Small intestine (tissue), 16 donors: ENCODE results near the gene WDR37. TPM values are rescaled to one million over a fixed set of nuclear protein-coding genes. Genes with fewer than 3 reads are reported as not detected.
"Not testable (repeated sequence)": the region's sequence is repeated elsewhere in the genome, so short reads cannot be mapped to it uniquely, and the experiment has no call there.

Experiments used
- DNase-seq, 2 donors: peaks; one replicate each; pipeline versions ENCODE4 v3.0.0 to v3.0.0-alpha.2; 2013
- FAIRE-seq: peaks from 2 replicates; lab custom pipeline; 2012; peaks lifted over from hg19 to GRCh38; lab: Jason Lieb, UNC
- H3K27ac ChIP-seq, 3 donors: one replicate each; pipeline ENCODE4 v1.5.1; 2013; ENCODE audit warnings: low read length in 2 of 3, mild to moderate bottlenecking in 2 of 3, control low read depth in 1 of 3, inconsistent platforms in 1 of 3, low read depth in 1 of 3, moderate library complexity in 1 of 3
- H3K27me3 ChIP-seq, 3 donors: one replicate each; pipeline ENCODE4 v1.6.1; 2013; ENCODE audit warnings: low read length in 3 of 3, inconsistent platforms in 1 of 3; ENCODE audit not compliant: control insufficient read depth in 3 of 3, insufficient read depth in 3 of 3
- H3K36me3 ChIP-seq, 3 donors: one replicate each; pipeline ENCODE4 v1.6.1; 2013; ENCODE audit warnings: low read length in 3 of 3, inconsistent platforms in 1 of 3, low read depth in 1 of 3, mild to moderate bottlenecking in 1 of 3, moderate library complexity in 1 of 3; ENCODE audit not compliant: control insufficient read depth in 3 of 3, insufficient read depth in 2 of 3
- H3K4me1 ChIP-seq, 3 donors: one replicate each; pipeline ENCODE4 v1.6.1; 2013; ENCODE audit warnings: low read length in 2 of 3, inconsistent platforms in 1 of 3, low read depth in 1 of 3, mild to moderate bottlenecking in 1 of 3, moderate library complexity in 1 of 3; ENCODE audit not compliant: control insufficient read depth in 3 of 3, insufficient read depth in 2 of 3
- H3K4me3 ChIP-seq, 3 donors: one replicate each; pipeline ENCODE4 v1.5.1; 2013; ENCODE audit warnings: low read length in 3 of 3, control low read depth in 1 of 3, inconsistent platforms in 1 of 3, low read depth in 1 of 3, mild to moderate bottlenecking in 1 of 3, moderate library complexity in 1 of 3
- H3K9me3 ChIP-seq, 2 donors: one replicate each; pipeline ENCODE4 v1.6.1; 2013; ENCODE audit warnings: low read depth in 1 of 2, low read length in 1 of 2; ENCODE audit not compliant: control insufficient read depth in 2 of 2, insufficient read depth in 1 of 2
- WGBS, 3 donors: extraction: QIAGEN DNeasy Blood & Tissue Kit; methylation state at CpG; one replicate each; pipeline ENCODE4 v1.1.7; 2013; 5-methylcytosine and 5-hydroxymethylcytosine counted together
- long read RNA-seq, 10 donors: transcript quantifications; one replicate each; lab custom pipeline, GENCODE V29; 2026
- polyA plus RNA-seq, 4 donors: library from polyadenylated mRNA; stranded (reverse) in 3 of 4; unstranded in 1 of 4; fragments of 200-250 nt in 3 of 4; fragments of 120-200 nt in 1 of 4; gene quantifications; one replicate each; pipeline versions ENCODE4 v1.2.1 to v1.2.3, GENCODE V29; 2013
- donor health status: healthy with polysubstance abuse.
- donor health status: control.
- donor health status: control.
- donor health status: Bipolar disorder and iron deficiency.
- donor health status: healthy.

The WDR37 gene, protein sequence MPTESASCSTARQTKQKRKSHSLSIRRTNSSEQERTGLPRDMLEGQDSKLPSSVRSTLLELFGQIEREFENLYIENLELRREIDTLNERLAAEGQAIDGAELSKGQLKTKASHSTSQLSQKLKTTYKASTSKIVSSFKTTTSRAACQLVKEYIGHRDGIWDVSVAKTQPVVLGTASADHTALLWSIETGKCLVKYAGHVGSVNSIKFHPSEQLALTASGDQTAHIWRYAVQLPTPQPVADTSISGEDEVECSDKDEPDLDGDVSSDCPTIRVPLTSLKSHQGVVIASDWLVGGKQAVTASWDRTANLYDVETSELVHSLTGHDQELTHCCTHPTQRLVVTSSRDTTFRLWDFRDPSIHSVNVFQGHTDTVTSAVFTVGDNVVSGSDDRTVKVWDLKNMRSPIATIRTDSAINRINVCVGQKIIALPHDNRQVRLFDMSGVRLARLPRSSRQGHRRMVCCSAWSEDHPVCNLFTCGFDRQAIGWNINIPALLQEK
- polyA plus RNA-seq = 10 to 100 TPM in 1 of 4 donors, 1 to 10 TPM in 3; 6.8 to 14.8 (median 7.7) TPM
- long read RNA-seq, donor 1, full-length matches to known transcripts = 2 of 2 reads
- long read RNA-seq, donor 1, partial matches to known transcripts = 0 of 2 reads
- long read RNA-seq, donor 1, other reads (novel, unspliced or antisense) = 0 of 2 reads
- long read RNA-seq, donor 2 = 0 reads
- long read RNA-seq, donor 3 = 0 reads
- long read RNA-seq, donor 4 = 0 reads
- long read RNA-seq, donor 5 = 0 reads
- long read RNA-seq, donor 6 = 0 reads
- long read RNA-seq, donor 7 = 0 reads
- long read RNA-seq, donor 8 = 0 reads
- long read RNA-seq, donor 9 = 0 reads
- long read RNA-seq, donor 10, partial matches to known transcripts = 17 of 17 reads
- long read RNA-seq, donor 10, other reads (novel, unspliced or antisense) = 0 of 17 reads

DNA sequence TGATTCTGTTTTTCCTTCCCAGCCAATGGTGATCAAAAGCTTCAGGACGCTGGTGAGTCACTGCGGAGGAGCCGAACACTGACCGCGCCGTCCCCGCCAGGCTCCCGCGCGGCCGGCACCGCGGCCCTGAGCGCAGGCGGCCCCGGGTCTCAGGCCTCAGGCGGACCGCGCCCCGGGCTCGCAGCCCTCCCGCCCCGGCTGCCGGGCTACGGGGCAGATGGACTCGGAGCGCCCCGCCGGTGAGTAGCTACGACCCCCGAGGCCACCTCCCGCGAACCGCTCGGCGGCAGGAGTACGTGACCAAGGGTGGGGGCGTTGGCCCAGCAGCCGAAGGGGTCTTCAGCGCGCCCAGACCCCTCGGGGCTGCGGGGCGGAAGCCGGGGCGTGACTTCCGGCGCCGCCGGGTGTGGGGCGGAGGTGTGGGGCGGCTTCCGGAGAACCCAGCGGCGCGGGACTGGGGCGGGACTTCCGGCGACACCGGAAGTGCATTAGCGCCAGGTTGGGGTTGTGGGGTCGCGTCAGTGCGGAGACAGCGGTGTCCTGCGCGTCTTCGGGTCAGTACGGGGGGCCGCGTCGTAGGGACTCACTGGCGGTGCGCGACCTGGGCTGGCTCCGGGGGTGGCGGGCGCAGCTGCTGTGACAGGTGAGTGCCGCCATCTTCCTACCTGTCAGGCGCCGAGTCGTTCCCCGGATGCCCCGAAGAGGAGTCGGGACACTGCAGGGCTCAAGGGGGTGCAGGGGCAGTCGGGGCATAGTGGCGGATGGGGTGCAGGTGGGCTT is at the start of gene WDR37:
Gene WDR37 (plus strand): TSS at position 60 of the 780 bp plus-strand sequence. CDS start 15,771 bp downstream, outside the sequence.
- H3K36me3 ChIP-seq = peaks cover 0 to 12% (median 0%) of the 10 kb centered on the region in 3 donors
- peak within 1 kb of the TSS; percentile 70 to 95 (median 85) for H3K4me3 ChIP-seq
- H3K27ac ChIP-seq = peak within 1 kb of the TSS; percentile 91 to 100 (median 93)
- WGBS, 3 donors = 0 to 1% (median 1%) methylated on average over 72 to 87 of the region's 87 CpGs
- DNase-seq (peak; percentile 80 to 94), FAIRE-seq (no peak)
- no peaks in the 10 kb centered on the region for H3K27me3 ChIP-seq
- H3K9me3 ChIP-seq = no peaks in the 10 kb centered on the region
- peaks cover 5 to 11% (median 7%) of the 10 kb centered on the region in 3 donors for H3K4me1 ChIP-seq

DNA sequence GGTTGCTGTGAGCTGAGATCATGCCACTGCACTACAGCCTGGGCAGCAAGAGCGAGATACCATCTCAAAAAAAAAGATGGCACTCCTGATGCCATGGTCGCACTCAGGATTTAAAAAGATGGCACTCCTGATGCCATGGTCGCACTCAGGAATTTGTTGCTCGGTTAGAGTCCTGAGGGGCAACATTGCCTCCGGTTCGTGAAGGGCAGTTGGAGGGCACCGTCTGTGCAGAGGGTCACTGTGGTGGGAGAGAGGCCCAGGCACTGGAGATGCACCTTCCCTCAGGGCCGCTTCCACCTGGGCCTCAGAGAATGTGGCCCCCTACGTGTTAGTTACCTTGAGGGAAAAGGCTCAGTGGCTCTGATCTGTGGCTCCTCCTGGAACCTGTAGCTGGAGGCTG is 49.6 kb upstream of the WDR37 start:
- FAIRE-seq = no peak
- no peaks in the 10 kb centered on the region for H3K27me3 ChIP-seq
- no peak overlapping the region for H3K27ac ChIP-seq
- H3K4me3 ChIP-seq = no peak overlapping the region
- peaks cover 31 to 75% (median 34%) of the 10 kb centered on the region in 3 donors for H3K36me3 ChIP-seq
- DNase-seq = no peak
- H3K9me3 ChIP-seq = peaks cover 0 to 13% of the 10 kb centered on the region in 2 donors
- WGBS, 3 donors = 95 to 98% (median 97%) methylated on average over 9 of the region's 9 CpGs
- no peaks in the 10 kb centered on the region for H3K4me1 ChIP-seq

DNA sequence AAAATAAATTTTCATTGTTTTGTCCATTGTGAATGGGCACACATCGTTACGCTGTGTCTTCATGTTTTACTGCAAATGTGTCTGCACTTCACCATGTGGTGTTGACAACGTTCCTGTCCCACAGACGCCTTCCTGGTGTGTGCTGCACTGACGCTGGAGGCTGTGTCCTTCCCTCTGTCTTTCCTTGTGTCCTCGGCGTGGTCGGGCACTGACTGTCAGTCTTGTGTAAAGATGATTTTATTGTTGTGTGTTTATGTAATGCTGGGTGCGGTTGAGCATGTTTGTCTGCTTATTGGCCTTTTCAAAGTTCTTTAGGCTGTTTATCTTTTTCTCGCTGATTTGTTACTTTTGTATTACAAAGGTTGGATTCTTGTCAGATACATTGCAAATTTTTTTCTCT is 48.6 kb upstream of the WDR37 start:
- H3K9me3 ChIP-seq = peaks cover 0 to 9% of the 10 kb centered on the region in 2 donors
- DNase-seq (no peak), FAIRE-seq (no peak)
- WGBS, 3 donors = 87 to 91% (median 88%) methylated on average over 10 of the region's 10 CpGs
- no peak overlapping the region for H3K27ac ChIP-seq
- no peaks in the 10 kb centered on the region for H3K27me3 ChIP-seq
- H3K36me3 ChIP-seq = peaks cover 36 to 80% (median 37%) of the 10 kb centered on the region in 3 donors
- no peaks in the 10 kb centered on the region for H3K4me1 ChIP-seq
- no peak overlapping the region for H3K4me3 ChIP-seq

DNA sequence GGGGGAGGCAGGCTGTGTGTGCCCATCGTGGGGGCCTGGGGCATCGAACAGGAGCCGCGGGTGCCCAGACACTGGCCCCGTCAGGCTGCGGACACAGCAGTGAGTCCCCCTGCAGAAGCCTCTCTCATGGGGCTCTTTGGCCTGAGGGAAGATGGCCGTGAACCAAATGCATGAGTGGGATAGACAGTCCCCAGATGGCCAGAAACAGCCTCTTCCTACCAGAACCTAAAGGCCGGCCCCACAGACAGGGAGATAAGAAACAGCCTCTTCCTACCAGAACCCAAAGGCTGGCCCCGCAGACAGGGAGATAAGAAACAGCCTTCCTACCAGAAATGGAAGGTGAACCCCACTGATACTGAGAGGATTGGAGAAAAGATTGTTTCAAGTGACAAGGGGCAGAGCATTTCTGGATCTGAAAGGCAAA is 47.1 kb upstream of the WDR37 start:
- no peak for FAIRE-seq
- Histone ChIP-seq H3K4me3 (no peak overlapping the region), H3K27ac (no peak overlapping the region), H3K4me1 (no peaks in the 10 kb centered on the region), H3K9me3 (no peaks in the 10 kb centered on the region), H3K27me3 (no peaks in the 10 kb centered on the region), H3K36me3 (peaks cover 33 to 84% (median 34%) of the 10 kb centered on the region in 3 donors)
- no peak for DNase-seq
- 94 to 98% (median 97%) methylated on average over 9 of the region's 9 CpGs for WGBS, 3 donors

DNA sequence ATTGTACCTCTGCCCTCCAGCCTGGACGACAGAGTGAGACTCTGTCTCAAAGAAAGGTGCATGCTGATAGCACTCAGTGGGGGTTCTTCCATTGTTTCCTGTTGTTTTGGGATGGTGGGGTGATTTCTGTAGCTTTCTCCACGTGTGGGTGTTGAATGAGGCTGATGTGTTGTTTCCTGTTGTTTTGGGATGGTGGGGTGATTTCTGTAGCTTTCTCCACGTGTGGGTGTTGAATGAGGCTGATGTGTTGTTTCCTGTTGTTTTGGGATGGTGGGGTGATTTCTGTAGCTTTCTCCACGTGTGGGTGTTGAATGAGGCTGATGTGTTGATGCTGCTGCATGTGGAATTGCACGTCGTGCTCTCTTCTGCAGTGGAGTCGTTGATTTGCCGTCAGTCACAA is 46.2 kb upstream of the WDR37 start:
- not testable (repeated sequence) for H3K4me3 ChIP-seq, DNase-seq, H3K4me1 ChIP-seq, H3K27ac ChIP-seq, H3K9me3 ChIP-seq, H3K27me3 ChIP-seq, FAIRE-seq
- 66 to 76% (median 71%) methylated on average over 7 of the region's 8 CpGs for WGBS, 3 donors
- H3K36me3 ChIP-seq = peaks cover 26 to 83% (median 36%) of the 10 kb centered on the region in 3 donors

DNA sequence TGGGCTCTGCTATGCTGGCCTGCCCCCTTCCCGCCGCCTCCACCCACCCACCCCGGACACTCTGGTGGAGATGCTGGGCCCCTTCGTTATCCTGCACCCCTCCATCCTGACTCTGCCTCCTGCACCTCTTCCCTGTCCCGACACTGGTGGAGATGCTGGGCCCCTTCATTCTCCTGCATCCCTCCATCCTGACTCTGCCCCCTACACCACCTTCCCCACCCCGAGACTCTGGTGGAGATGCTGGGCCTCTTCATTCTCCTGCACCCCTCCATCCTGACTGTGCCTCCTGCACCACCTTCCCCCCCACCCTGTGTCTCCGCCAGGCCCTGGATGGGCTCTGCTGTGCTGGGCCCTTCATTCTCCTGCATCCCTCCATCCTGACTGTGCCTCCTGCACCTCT is 45.5 kb upstream of the WDR37 start:
- no peak for FAIRE-seq
- Histone ChIP-seq H3K9me3 (no peaks in the 10 kb centered on the region), H3K4me1 (no peaks in the 10 kb centered on the region), H3K27ac (no peak overlapping the region), H3K36me3 (peaks cover 26 to 83% (median 35%) of the 10 kb centered on the region in 3 donors), H3K27me3 (no peaks in the 10 kb centered on the region), H3K4me3 (no peak overlapping the region)
- DNase-seq = no peak
- 92 to 95% (median 93%) methylated on average over 7 of the region's 7 CpGs for WGBS, 3 donors

DNA sequence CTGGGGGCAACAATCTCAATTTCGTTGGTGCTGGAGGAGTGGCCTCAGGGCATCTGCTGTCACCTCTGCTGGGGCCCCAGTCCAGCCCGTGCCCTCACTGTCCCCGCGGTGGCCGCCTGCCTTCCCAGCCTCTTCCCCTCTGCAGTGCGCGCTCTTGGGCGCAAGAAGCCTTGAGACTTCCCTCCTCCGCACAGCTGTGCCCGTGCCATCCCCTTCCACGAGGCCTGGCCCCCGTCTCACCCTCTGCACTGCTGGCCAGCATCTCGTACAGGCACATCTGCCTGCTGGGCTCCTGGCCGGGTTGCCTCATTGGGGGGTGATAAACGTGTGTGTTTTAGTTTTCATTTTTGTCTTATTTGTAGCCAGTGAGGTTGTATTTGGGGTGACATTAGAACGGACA is 44.5 kb upstream of the WDR37 start:
- Histone ChIP-seq H3K36me3 (peaks cover 27 to 79% (median 32%) of the 10 kb centered on the region in 3 donors), H3K27me3 (no peaks in the 10 kb centered on the region), H3K27ac (no peak overlapping the region), H3K4me1 (no peaks in the 10 kb centered on the region), H3K9me3 (no peaks in the 10 kb centered on the region), H3K4me3 (no peak overlapping the region)
- DNase-seq (no peak), FAIRE-seq (no peak)
- 95 to 97% (median 96%) methylated on average over 16 of the region's 16 CpGs for WGBS, 3 donors
